Liver (tissue), 9 donors: Measurements from ENCODE around the gene TMEM119. TPM values are rescaled to one million over a fixed set of nuclear protein-coding genes. Genes with fewer than 3 reads are reported as not detected.

ENCODE experiments used
- DNase-seq: peaks from one replicate; pipeline ENCODE4 v3.0.0-alpha.2; 2017; ENCODE audit warnings: low spot score
- H3K27ac ChIP-seq, 2 donors: one replicate each; pipeline ENCODE4 v1.7.0; 2013; ENCODE audit warnings: inconsistent platforms in 2 of 2, low read length in 2 of 2, control low read depth in 1 of 2, low read depth in 1 of 2, mild to moderate bottlenecking in 1 of 2
- H3K27me3 ChIP-seq, 4 donors: one replicate each; pipeline versions ENCODE4 v1.6.1 to v1.7.0; 2013; ENCODE audit warnings: low read length in 3 of 4, inconsistent platforms in 1 of 4, mild to moderate bottlenecking in 1 of 4, moderate library complexity in 1 of 4; ENCODE audit not compliant: control insufficient read depth in 4 of 4, insufficient read depth in 4 of 4
- H3K36me3 ChIP-seq, 4 donors: one replicate each; pipeline versions ENCODE4 v1.6.1 to v1.7.0; 2013; ENCODE audit warnings: low read length in 3 of 4, mild to moderate bottlenecking in 3 of 4, low read depth in 1 of 4, moderate library complexity in 1 of 4; ENCODE audit not compliant: control insufficient read depth in 4 of 4, insufficient read depth in 3 of 4
- H3K4me1 ChIP-seq, 4 donors: one replicate each; pipeline versions ENCODE4 v1.6.1 to v1.7.0; 2013; ENCODE audit warnings: low read length in 3 of 4, mild to moderate bottlenecking in 3 of 4, moderate library complexity in 1 of 4; ENCODE audit not compliant: control insufficient read depth in 4 of 4, insufficient read depth in 4 of 4
- H3K4me3 ChIP-seq, 3 donors: one replicate each; pipeline versions ENCODE4 v1.6.1 to v1.7.0; 2013; ENCODE audit warnings: low read length in 3 of 3, control low read depth in 1 of 3, low read depth in 1 of 3, mild to moderate bottlenecking in 1 of 3
- H3K9ac ChIP-seq, 2 donors: one replicate each; pipeline ENCODE4 v1.7.0; 2013; ENCODE audit warnings: low read length in 2 of 2, mild to moderate bottlenecking in 2 of 2, moderate library complexity in 2 of 2, control low read depth in 1 of 2, low read depth in 1 of 2
- H3K9me3 ChIP-seq, 4 donors: one replicate each; pipeline versions ENCODE4 v1.6.1 to v1.7.0; 2013; ENCODE audit warnings: low read length in 3 of 4; ENCODE audit not compliant: control insufficient read depth in 4 of 4
- EGR1 ChIP-seq, 2 donors: IDR thresholded peaks; 2 replicates each; pipeline ENCODE4 v1.6.1; 2016 to 2018; ENCODE audit warnings: antibody characterized with exemption in 2 of 2, low read depth in 2 of 2
- FOXA1 ChIP-seq: IDR thresholded peaks from 2 replicates; pipeline ENCODE4 v1.6.1; 2016; ENCODE audit warnings: antibody characterized with exemption
- FOXA2 ChIP-seq: IDR thresholded peaks from 2 replicates; pipeline ENCODE4 v1.6.1; 2016; ENCODE audit warnings: antibody characterized with exemption
- GABPA ChIP-seq, 2 donors: IDR thresholded peaks in 1 of 2; conservative IDR thresholded peaks in 1 of 2; 2 replicates each; pipeline ENCODE4 v1.6.1; 2016; ENCODE audit warnings: antibody characterized with exemption in 2 of 2, mild to moderate bottlenecking in 1 of 2, moderate library complexity in 1 of 2
- HNF4A ChIP-seq, 2 donors: conservative IDR thresholded peaks; 2 replicates each; pipeline ENCODE4 v1.6.1; 2016; ENCODE audit warnings: antibody characterized with exemption in 2 of 2, mild to moderate bottlenecking in 2 of 2
- HNF4G ChIP-seq: IDR thresholded peaks from 2 replicates; pipeline ENCODE4 v1.6.1; 2016; ENCODE audit warnings: antibody characterized with exemption
- JUND ChIP-seq, 2 donors: IDR thresholded peaks; 2 replicates each; pipeline ENCODE4 v1.6.1; 2016; ENCODE audit warnings: antibody characterized with exemption in 2 of 2
- NR2F2 ChIP-seq: IDR thresholded peaks from 2 replicates; pipeline ENCODE4 v1.6.1; 2016; ENCODE audit warnings: antibody characterized with exemption
- RAD21 ChIP-seq, 2 donors: IDR thresholded peaks; 2 replicates each; pipeline ENCODE4 v1.6.1; 2016; ENCODE audit warnings: antibody characterized with exemption in 2 of 2, mild to moderate bottlenecking in 2 of 2
- RXRA ChIP-seq, 2 donors: IDR thresholded peaks; 2 replicates each; pipeline ENCODE4 v1.6.1; 2017 to 2018; ENCODE audit warnings: antibody characterized with exemption in 2 of 2, mild to moderate bottlenecking in 1 of 2
- SP1 ChIP-seq: IDR thresholded peaks from 2 replicates; pipeline ENCODE4 v1.6.1; 2018; ENCODE audit warnings: antibody characterized with exemption, mild to moderate bottlenecking
- TAF1 ChIP-seq: conservative IDR thresholded peaks from 2 replicates; pipeline ENCODE4 v1.6.1; 2016; ENCODE audit warnings: antibody characterized with exemption, mild to moderate bottlenecking
- YY1 ChIP-seq: IDR thresholded peaks from 2 replicates; pipeline ENCODE4 v1.6.1; 2016; ENCODE audit warnings: antibody characterized with exemption, mild to moderate bottlenecking
- WGBS: extraction: QIAGEN DNeasy Blood & Tissue Kit; methylation state at CpG from one replicate; pipeline ENCODE4 v1.1.7; 2013; 5-methylcytosine and 5-hydroxymethylcytosine counted together
- polyA plus RNA-seq, 2 donors: library from polyadenylated mRNA; stranded (reverse) in 1 of 2; unstranded in 1 of 2; fragments of 200-250 nt in 1 of 2; fragments of >200 nt in 1 of 2; fragmentation: Nextera tagmentation in 1 of 2; extraction: Ambion mirVana in 1 of 2; gene quantifications; one replicate each; pipeline versions ENCODE4 v1.2.1 to v1.2.3, GENCODE V29; 2013 to 2015
- total RNA-seq, 2 donors: library from RNA; depleted of rRNA; stranded (reverse); fragments of >200 nt; gene quantifications; one replicate each; pipeline ENCODE4 v1.2.3, GENCODE V29; 2014
- TF ChIP-seq, protein P1 (sequence below): fragments of 150-350 bp; IDR thresholded peaks from 2 replicates; pipeline ENCODE4 v1.5.1; 2017; ENCODE audit warnings: improper control_type of control experiment, low read depth, low read length; ENCODE audit not compliant: missing input control
- TF ChIP-seq, protein P2 (sequence below): IDR thresholded peaks from 2 replicates; pipeline ENCODE4 v1.6.1; 2016; ENCODE audit warnings: antibody characterized with exemption
- TF ChIP-seq, protein P3 (sequence below): IDR thresholded peaks from 2 replicates; pipeline ENCODE4 v1.6.1; 2016; ENCODE audit warnings: antibody characterized with exemption, mild to moderate bottlenecking
- TF ChIP-seq, protein P4 (sequence below): IDR thresholded peaks from 2 replicates; pipeline ENCODE4 v1.6.1; 2016; ENCODE audit warnings: antibody characterized with exemption
- TF ChIP-seq, protein P5 (sequence below): IDR thresholded peaks from 2 replicates; pipeline ENCODE4 v1.6.1; 2016; ENCODE audit warnings: antibody characterized with exemption
- donor health status: healthy.
- donor health status: healthy.
- donor health status: healthy.
- donor health status: healthy.
- donor health status: healthy.

TMEM119 gene
- total and polyA plus RNA-seq, 4 donors, result 0.14 to 2.6 (median 0.38) TPM

DNA sequence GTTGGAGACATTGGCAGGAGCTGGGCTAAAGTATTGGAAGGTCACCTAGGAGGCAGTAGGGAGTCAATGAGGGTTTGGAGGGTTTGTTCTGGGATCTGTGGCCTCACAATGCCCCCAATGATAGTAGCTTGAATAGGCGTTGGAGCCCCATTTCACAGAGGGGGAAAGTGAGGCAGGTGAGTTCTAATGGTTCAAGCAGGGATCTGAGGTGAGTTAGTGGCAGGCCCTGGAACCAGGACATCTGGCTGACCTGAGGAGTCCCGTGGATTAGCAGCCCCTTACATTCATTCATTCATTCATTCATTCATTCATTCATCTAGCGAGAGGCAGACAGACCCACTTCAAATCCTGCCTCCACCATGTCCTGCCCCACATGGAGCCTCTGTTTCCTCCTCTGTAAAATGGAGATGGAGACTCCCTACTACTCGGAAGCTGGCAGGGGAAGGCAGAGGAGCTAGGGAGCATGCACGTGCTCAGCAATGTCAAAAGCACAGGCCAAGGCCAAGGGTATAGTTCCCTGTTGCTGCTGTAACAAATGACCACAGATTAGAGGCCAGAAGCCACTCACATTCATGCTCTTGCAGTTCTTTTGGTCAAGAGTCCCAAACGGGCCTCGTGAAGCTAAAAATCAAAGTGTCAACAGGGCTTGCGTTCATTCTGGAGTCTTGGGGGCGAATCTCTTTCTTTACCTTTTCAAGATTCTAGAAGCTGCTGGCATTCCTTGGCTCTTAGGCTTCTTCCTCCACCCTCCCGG, 2.2 kb upstream of the TMEM119 start:
- Histone ChIP-seq H3K9ac (no peak overlapping the region), H3K9me3 (no peaks in the 10 kb centered on the region), H3K4me1 (no peaks in the 10 kb centered on the region), H3K27ac (no peak overlapping the region), H3K4me3 (no peak overlapping the region), H3K36me3 (no peaks in the 10 kb centered on the region), H3K27me3 (no peaks in the 10 kb centered on the region)
- 82% methylated on average over 10 of the region's 10 CpGs for WGBS
- no peak for DNase-seq
- TF ChIP-seq TAF1 (no peak), HNF4G (no peak), YY1 (no peak), SP1 (no peak), GABPA (IDR thresholded peaks at IDR 0.05 in 1 of 2, conservative IDR thresholded peaks at IDR 0.05 in 1 of 2) (no peak), JUND (IDR thresholded peaks at IDR 0.05) (no peak), FOXA1 (no peak), RAD21 (IDR thresholded peaks at IDR 0.05) (no peak), HNF4A (conservative IDR thresholded peaks at IDR 0.05) (no peak), RXRA (IDR thresholded peaks at IDR 0.05) (no peak), EGR1 (IDR thresholded peaks at IDR 0.05; ENCODE audit: low read depth in 2 of 2) (no peak), NR2F2 (no peak), FOXA2 (no peak)
- TF ChIP-seq, protein P1, sequence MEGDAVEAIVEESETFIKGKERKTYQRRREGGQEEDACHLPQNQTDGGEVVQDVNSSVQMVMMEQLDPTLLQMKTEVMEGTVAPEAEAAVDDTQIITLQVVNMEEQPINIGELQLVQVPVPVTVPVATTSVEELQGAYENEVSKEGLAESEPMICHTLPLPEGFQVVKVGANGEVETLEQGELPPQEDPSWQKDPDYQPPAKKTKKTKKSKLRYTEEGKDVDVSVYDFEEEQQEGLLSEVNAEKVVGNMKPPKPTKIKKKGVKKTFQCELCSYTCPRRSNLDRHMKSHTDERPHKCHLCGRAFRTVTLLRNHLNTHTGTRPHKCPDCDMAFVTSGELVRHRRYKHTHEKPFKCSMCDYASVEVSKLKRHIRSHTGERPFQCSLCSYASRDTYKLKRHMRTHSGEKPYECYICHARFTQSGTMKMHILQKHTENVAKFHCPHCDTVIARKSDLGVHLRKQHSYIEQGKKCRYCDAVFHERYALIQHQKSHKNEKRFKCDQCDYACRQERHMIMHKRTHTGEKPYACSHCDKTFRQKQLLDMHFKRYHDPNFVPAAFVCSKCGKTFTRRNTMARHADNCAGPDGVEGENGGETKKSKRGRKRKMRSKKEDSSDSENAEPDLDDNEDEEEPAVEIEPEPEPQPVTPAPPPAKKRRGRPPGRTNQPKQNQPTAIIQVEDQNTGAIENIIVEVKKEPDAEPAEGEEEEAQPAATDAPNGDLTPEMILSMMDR, result no peak
- TF ChIP-seq, protein P2, sequence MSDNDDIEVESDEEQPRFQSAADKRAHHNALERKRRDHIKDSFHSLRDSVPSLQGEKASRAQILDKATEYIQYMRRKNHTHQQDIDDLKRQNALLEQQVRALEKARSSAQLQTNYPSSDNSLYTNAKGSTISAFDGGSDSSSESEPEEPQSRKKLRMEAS, result no peak
- TF ChIP-seq, protein P3, sequence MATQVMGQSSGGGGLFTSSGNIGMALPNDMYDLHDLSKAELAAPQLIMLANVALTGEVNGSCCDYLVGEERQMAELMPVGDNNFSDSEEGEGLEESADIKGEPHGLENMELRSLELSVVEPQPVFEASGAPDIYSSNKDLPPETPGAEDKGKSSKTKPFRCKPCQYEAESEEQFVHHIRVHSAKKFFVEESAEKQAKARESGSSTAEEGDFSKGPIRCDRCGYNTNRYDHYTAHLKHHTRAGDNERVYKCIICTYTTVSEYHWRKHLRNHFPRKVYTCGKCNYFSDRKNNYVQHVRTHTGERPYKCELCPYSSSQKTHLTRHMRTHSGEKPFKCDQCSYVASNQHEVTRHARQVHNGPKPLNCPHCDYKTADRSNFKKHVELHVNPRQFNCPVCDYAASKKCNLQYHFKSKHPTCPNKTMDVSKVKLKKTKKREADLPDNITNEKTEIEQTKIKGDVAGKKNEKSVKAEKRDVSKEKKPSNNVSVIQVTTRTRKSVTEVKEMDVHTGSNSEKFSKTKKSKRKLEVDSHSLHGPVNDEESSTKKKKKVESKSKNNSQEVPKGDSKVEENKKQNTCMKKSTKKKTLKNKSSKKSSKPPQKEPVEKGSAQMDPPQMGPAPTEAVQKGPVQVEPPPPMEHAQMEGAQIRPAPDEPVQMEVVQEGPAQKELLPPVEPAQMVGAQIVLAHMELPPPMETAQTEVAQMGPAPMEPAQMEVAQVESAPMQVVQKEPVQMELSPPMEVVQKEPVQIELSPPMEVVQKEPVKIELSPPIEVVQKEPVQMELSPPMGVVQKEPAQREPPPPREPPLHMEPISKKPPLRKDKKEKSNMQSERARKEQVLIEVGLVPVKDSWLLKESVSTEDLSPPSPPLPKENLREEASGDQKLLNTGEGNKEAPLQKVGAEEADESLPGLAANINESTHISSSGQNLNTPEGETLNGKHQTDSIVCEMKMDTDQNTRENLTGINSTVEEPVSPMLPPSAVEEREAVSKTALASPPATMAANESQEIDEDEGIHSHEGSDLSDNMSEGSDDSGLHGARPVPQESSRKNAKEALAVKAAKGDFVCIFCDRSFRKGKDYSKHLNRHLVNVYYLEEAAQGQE, result no peak
- TF ChIP-seq, protein P4, sequence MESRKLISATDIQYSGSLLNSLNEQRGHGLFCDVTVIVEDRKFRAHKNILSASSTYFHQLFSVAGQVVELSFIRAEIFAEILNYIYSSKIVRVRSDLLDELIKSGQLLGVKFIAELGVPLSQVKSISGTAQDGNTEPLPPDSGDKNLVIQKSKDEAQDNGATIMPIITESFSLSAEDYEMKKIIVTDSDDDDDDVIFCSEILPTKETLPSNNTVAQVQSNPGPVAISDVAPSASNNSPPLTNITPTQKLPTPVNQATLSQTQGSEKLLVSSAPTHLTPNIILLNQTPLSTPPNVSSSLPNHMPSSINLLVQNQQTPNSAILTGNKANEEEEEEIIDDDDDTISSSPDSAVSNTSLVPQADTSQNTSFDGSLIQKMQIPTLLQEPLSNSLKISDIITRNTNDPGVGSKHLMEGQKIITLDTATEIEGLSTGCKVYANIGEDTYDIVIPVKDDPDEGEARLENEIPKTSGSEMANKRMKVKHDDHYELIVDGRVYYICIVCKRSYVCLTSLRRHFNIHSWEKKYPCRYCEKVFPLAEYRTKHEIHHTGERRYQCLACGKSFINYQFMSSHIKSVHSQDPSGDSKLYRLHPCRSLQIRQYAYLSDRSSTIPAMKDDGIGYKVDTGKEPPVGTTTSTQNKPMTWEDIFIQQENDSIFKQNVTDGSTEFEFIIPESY, result no peak
- TF ChIP-seq, protein P5, sequence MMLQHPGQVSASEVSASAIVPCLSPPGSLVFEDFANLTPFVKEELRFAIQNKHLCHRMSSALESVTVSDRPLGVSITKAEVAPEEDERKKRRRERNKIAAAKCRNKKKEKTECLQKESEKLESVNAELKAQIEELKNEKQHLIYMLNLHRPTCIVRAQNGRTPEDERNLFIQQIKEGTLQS, result no peak
